GM19372 (cell line): ENCODE measurements around the gene DHX58.
A peak's percentile ranks its signal among the peaks of the same experiment; 100 is the strongest.

ENCODE experiments used
- ATAC-seq: cut with Tn5 transposase; IDR thresholded peaks from one replicate; pipeline ENCODE4 v1.9.1; 2021; ENCODE audit warnings: mild to moderate bottlenecking, low read depth, moderate library complexity; ENCODE audit not compliant: unreplicated experiment

Gene DHX58

DNA sequence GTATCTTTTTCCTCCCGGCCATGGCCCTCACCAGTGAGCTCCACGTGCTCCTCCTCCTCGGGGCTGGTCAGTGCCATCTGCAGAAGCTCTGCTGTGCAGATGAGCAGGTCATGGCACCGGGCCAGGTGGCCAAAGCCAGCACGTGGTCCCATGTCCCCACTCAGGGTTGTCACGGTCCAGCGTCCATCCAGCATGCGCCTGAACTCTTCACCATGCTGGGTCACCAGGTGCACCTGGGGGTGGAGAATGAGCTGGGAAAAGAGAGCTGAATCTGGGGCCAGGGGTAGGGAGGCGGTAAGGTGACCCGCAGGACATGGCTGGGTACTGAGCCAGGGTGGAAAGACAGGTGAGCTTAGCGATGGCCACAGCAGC is 1.3 kb downstream of the DHX58 start:
- no peak for ATAC-seq

DNA sequence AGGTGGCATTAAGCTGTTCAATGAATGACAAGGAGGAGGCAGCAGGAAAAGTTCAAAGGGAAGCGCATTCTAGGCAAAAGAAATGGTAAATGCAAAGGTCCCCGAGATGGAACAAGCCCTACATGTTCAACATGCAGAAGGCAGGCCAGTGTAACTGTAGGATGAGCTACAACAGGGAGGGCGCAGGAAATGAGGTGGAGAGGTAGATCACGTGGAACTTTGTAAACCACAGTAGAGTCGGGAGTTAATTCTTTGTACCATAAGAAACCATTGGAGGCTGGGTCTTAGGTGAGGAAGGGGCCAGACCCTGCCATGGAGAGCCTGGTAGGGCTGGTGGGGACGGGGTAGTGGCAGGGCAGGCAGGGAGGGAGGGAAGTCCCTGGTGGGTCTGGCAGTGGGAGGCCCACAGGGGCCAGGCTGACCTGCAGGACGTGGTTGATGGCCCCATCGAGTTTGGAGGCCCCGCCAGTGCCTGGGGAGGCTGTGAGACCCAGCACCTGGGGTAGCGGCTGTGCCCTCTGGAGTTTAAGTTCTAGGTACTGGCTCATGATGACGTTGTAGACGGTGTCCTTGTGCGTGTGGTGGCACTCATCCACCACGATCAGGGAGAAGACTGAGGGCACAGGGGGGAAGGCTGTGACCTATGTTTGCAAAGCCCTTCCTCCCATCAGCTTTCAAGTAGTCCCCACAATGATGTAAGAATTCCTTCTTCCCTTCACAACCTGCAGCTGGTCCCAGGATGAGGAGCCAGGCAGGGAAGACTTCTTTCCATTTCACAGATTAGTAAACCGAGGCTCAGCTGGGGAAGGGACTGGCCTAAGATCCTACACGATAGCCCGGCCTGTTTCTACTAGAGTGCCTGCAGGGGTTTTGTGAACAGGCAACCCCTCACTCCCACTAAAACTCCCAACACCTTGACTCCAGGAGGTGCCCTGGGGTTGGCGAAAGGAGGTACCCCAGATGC is 1.9 kb downstream of the DHX58 start:
- no peak for ATAC-seq

DNA sequence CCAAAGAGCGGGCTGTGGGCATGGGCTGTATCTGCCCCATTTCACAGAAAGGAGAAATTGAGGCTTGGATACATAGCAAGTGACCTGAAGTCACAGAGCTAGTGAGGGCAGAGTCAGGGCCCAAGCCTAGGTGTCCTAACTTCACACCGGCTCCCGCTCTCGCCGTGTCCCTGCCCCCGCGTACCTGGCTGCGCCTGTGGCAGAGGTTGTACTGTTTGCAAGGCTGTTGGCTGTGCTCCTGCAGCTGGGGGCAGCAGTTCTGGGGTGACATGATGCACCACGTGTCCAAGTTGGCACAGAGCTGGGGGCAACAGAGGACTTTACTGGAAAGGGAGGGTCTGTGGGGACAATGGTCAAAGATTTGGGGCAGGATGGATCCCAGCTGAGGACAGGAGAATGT is 3.4 kb downstream of the DHX58 start:
- no peak for ATAC-seq

DNA sequence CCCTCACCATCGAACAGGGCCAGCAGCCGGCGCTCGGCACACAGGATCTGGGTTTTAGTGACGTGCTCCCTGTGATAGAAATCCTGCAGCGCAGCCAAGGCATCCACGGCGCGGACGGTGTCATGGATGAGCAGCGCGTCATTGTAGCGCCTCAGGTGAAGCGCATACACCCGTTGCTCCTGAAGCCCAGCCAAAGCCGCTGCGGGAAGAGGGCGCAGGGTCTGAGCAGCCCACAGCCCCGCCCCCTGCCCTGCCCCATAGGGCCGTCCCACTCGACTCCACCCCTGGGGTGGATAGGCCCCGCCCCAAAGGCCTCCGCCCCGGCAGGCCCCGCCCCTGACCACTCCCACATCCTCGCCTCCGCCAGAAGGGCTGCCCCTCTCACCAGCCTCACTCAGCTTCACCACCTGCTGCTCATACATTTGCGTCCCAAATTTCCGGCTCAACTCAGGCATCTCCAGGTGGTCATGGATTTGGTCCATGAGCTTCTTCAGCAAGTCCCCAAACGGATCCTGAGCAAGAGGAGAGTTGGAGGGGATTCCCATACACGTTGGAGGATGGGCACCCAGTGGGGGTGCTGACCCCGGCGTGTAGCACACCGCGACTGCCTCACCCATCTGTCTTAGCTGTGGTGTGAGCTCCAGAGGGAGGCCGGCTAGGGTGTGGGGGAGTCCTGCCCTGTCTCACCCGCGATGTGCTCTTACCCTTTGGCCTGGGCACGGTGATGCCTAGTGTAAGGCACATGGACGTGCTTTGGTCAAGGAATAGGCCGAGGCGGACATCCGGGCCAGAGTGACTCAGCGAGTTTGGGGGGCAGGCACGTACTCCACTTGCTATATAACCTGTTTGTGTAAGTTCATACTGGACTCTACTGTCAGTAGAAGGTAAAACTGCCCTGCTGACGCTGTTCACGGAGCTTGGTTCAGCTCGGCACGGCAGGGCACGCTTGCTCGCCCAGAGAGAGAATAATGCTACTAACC is 4.6 kb downstream of the DHX58 start:
- ATAC-seq, result peak; percentile 73

DNA sequence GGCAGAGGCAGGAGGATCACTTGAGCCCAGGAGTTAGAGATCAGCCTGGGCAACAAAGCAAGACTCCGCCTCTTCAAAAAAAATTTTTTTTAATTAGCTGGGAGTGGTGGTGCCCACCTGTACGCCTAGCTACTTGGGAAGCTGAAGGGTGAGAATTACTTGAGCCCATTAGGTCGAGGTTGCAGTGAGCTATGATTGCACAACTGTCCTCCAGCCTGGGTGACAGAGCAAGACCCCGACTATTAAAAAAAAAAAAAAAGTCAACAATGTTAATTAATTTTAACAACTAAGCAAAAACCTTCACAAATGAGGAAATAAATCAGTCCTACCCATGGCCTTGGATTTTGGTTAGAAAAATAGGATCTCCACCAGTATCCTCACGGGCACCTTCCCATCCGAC is 5.4 kb downstream of the DHX58 start:
- no peak for ATAC-seq

DNA sequence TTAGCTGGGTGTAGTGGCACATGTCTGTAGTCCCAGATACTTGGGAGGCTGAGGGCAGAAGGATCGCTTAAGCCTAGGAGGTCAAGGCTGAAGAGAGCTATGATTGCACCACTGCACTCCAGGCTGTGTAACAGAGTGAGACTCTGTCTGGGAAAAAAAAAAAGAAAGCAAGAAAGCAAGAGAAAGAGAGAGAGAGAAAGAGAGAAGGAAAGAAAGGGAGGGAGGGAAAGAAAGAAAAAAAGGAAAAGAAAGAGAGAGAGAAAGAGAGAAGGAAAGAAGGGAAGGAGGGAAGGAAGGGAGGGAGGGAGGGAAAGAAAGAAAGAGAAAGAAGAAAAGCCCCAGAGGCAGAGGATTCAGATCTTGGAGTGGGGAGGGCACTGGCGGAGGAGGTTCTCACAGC is 6.5 kb downstream of the DHX58 start:
- no peak for ATAC-seq

DNA sequence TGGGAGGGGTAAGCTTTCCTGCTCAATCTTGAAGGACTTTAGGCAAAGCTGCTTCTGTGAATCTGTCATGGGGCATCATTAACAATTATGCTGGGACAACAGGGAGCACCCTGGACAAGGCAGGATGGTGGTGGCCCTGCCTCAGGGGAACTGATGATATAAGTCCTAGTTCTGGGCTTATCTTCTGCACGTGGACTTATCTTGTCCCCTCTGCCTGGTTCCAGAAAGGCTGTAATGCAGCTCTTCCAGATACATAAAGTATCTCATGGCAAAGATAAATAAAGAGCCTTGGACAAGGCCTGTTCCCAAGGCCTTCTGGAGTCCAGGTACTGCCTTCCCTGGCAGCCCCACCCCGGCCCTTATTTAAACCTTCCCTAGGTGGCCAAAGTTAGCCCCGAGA is 8.2 kb downstream of the DHX58 start:
- no peak for ATAC-seq

DNA sequence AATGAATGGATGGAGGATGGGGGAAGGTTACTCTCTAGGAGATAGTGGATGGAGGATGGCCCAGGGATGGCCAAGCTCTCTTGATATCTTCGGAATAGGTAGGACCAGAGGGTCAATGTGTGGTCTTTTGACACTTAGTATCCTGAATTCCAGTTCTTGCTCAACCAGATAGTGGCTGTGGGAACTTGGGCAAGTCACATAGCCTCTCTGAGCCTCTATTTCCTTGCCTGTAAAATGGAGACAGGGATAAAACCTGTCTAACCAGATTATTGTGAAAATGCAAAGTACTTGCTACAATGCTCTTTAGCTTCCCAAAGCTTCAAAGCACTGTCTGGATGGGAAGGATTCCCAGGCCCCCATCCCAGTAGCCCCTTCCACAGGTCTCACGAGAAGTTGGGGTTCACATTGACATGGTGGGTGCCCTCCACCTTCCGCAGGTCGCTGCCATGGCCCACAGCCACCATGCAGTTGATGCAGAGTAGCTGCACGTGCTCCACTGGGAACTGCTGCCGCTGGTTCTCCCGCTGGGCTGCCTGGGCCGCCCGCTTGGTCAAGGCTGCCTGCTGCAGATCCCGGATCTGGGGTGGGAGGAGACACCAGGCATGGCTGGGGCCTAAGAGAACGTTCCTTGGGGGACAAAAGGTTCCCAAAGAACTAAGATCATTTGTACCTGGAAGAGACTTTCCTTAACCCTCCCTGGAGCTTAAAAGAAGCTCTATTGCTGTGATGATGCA is 9.1 kb downstream of the DHX58 start:
- no peak for ATAC-seq

DNA sequence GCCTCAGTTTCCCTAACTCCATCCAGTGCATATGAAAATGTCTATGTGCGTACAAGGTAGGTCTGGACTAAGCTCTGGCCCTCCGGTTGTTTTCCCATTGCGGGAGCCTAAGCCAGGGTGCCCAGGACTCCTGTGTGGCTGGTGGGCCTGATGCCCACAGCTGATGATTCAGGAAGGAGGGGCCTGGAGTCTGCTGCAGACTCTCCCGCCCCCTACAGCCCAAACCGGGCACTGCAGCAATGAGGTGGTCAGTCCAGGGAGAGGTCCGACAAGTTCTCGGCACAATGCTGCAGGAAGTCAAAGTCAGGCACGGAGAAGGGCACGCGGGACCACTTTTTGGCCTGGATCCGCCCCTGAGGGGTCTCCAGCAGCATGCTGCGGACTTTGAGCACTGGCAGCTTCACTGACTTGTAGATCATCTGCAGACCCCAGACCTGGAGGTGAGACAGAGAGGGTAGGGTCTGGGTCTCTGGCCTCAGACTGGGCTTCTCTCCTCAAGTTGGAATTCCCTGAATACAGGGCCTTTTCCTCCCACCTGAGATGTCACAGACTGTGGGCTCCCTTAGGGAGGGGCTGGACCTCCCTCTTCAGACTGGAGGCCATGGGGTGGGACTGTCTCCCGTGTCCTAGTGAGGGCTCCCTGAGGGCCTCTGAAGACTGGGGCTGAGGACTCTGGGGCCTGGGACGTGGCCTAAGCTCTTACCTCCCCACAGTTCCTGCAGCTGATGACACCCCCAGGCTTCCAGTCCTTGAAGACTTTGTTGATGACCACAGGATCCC is 10.8 kb downstream of the DHX58 start:
- no peak for ATAC-seq

DNA sequence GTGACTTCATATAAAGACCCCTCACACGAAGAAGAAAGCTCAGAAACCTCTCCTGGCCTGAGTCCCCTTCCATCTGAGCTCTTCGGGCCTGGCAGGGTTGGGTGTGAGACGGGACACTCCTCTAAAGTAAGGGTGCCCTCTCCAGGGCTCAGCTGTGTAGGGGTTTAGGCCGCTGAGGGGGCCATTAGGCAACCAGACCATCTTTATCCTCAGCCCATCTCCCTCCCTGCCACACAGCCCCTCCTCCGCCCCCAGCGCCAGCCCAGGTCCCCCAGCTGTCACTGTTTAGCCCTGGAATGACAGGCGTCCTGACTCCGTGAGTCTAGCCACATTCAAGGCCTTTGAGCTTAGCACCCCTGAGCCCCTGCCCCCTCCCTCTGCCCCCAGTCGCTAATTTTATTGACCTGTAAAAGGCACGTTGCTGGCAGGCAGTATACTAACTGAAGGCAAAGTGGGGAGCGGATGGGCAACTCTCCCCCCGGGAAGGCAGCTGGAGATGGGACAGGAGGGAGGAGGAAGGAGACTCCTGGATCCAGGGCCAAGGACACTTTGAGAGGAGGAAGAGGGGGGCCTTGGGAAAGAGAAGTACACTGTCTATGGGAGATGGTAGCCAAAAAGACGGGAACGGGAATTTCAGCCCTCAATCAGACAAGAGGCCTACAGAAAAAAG is 13.6 kb downstream of the DHX58 start:
- ATAC-seq, result no peak

DNA sequence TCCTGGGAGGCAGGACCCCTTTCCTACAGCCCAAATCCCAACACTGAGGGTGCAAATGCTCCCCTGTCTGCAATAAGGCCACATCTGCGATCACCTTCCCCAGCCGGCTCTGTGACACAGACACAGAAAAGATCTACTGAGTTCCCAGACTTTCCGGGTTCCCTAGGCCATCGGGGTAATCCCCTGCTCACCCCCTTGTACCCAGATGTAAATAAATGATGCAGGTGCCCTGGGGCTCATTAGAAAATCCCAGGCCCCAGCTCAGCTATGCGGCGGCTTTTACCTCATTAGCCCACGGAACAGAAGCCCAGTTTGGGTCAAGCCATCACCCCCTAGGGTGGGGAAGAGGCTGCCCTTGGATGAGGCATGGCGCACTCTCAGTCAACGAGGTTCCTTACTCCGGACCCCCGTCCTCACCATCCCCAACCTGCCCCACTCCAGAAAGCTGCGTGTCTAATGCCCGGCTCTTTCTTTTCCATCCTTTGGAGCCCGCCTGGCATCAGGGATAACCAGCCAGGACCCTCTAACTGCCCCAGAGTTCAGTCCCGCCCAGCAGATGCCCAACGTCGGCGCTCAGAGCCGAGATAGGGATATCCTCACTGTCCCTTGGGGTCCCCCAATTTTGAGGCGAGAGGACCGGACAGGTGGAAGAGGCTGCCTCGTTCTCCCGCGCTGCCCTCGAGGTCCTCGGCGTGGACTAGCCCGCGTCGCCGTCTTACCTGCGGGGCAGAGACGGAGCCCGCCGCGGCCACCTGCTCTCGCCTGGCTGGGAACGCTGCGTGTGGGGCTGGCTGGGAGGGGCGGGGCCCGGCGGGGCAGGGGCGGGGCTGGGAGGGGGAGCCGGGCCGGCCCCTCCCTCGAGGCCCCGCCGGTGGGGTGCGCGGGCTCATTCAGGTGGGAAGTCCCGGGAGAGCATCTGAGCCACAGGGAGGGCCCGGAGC is 14.6 kb downstream of the DHX58 start, which contains the start of gene ZNF385C:
Gene ZNF385C, minus strand, starts transcription at position 783 of the 941 bp plus-strand sequence. CDS start 35,417 bp downstream, outside the sequence.
- no peak for ATAC-seq

DNA sequence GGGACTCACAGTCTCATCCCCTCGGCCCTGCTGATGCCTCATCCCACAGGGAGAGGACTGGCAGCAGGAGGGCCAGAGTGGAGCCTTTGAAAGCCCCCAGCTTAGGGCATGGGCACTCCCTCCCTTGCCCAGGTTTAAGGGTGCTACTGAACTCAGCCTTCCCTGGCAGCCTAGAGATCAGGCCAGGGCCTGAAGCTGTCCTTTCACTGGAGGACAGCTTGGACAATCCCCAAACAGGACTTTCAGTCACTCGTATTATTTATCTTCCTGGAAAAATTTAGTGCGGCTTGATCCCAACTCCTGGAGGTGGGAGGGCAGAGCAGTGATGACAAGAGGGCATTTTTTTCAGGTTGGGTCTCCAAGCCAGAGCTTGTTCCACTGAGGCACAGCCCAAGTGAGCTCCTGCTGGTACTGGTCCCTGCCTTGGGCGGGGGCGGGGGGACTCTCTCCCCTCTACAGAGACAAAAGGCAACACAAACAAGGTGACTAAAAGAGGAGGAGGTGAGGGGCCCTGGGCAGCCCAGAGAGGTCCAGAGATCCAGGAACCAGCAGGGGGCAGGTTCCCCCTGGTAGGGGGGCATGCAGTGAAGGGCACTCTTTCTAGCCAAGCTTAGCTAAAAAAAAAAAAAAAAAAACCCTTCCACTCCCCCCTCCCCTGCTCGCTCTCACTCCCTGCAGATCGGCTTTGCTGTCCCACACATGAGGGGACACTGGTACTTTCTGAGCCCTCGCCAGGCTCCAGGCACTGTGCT is 16.0 kb downstream of the DHX58 start:
- ATAC-seq, result no peak

DNA sequence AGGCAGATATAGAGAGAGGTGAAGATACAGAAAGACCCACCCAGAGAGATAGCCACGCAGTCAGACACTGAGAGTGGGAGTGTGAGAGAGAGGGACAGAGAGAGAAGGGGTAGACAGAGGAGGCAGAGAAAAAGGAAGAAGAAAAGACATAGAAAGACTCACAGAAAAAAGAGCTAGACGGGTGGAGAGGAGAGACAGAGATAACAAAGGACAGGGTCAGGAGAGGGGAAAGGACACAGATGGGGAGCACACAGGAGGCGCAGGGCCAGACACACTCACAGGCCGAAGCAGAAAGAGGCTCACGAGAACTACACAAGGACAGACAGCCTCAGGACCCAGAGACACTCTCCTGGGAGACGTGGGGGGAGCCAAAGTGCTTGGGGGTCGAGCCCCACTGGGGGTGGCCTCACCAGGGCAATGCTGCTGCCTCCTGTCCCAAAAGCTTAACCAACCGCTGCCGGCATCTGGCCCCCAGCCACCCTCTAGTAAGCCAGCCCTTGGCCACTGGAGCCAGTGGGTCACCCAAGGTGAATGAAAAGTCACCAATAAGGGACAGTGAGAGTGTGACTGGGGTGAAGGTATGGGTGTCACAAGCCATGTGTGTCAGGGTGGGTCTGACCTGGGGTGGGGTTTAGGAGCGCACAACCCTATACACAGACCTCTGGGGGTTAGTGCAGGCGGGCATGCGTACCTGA is 18.0 kb downstream of the DHX58 start:
- no peak for ATAC-seq

DNA sequence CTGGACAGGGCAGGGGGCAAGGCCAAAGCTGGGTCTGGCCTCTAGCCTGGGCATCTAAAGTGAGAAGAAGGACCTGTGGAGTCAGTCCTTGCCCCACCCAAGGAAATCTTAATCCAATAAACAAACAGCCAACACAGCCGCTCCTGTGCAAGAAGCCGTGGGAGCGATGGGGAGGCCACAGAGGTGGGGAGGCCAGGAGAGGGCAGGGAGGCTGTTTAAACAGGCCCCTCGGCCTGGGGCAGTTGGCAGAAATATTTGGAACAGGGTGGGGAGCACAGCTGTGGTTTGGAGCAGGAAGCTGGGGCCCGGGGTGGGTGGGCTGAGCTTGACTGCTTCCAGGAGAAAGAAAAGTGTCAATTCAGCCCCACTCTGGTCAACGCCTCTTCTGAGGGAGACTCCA is 19.6 kb downstream of the DHX58 start:
- ATAC-seq, result no peak

DNA sequence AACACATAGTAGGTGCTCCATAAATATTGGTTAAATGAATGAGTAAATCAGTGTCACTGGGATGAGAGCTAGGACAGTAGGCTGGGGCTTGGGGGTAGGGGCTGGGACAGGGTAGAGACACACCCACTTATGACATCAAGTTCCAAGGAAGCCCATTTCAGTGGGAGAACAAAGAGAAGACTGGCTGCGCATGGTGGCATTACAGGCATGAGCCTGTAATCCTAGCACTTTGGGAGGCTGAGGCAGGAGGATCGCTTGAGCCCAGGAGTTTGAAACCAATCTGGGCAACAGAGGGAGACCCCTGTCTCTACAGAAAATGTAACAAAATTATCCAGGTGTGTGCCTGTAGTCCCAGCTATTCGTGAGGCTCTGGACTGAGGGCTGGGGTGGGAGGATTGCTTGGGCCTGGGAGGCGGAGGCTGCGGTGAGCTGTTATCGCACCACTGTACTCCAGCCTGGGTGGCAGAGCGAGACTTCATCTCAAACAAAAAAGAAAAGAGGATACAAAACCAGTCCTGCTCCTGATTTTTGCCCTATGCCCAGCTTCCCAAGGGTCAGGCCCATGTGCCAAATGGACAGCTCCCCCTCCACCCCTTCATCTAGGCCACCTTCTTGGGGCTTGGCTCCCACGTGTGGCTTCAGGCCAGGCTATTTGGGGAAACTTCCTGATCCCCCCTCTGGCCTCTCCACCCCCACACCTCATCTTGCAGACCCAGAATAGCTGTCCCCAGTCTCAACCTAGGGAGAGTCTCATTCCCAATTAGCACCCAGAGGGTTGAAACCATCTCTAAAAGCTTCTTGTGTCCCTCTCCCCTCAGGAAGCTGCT is 21.3 kb downstream of the DHX58 start:
- ATAC-seq, result no peak

DNA sequence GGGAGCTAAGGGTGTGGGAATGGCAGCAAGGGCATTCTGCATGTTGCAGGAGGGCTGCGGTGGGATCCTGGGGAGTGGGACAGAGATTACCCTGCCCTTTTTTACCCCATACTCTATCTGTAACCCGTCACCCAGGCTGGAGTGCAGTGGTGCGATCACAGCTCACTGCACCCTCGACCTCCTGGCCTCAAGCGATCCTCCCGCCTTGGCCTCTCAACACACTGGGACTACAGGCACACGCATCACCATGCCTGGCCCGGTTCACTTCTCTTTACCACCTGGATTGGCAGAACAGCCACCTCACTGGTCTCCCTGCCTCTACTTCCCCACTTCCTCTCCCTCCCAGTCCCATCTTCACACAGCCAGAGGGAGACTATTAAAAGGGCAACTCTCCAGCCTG is 23.8 kb downstream of the DHX58 start:
- ATAC-seq, result no peak
